ENCODE data around the gene GLCCI1. TPM values are rescaled to one million over a fixed set of nuclear protein-coding genes. Genes with fewer than 3 reads are reported as not detected.
"Not testable (repeated sequence)": the region's sequence is repeated elsewhere in the genome, so short reads cannot be mapped to it uniquely, and the experiment has no call there.

GLCCI1 gene
- total RNA-seq, 1 donor from 2014 or later = 4.4 TPM

DNA sequence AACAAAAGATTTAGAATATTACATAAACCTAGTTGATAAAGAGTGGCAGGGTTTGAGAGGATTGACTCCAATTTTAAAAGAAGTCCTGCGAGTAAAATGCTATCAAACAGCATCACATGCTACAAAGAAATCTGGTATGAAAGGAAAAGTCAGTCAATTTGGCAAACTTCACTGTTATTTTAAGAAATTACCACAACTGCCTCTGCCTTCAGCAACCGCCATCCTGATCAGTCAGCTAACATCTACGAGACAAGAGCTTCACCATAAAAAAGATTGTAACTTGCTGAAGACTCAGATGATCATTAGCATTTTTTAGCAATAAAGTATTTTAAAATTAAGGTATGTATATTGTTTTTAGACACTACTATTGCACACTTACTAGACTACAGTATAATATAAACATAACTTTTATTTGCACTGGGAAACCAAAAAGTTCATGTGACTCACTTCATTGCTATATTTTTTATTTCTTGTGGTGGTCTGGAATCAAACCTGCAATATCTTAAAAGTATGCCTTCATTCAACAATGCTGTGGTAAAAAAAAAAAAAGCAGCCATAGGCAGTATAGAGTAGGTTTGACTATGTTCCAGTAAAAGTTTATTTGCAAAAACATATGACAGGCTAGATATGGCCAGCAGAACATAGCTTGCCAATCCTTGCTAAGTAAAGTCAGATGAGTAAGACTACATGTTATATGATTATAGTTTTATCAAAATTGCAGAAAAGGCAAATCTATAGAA lies 74.4 kb downstream of the GLCCI1 start:
- no peak for ATAC-seq
- DNase-seq (ENCODE audit: low spot score) = no peak

- no peak for ATAC-seq
These were observed 76.3 kb downstream of the GLCCI1 start for GRCh38 chr7:8044761-8045430.

DNA sequence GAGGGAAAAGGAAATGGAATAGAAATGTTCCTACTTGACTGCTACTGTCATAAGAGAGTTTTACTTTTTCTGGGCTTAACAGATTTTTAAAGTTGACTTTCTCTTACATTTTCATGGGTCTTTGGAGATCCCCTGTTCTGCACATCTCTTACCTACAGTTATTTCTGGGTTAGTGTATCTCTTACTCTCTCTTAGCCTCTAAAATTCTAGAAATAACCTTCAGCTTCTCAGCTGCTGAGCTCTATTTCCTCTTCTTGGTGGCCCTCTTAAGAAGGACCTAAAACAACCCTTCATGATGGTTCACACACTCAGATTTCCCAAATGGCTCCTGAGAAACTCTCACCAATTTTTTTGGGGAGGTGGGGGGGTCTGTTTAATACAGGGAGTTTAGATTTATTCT lies 79.5 kb downstream of the GLCCI1 start:
- DNase-seq (ENCODE audit: low spot score); ATAC-seq: not testable (repeated sequence)

More at GRCh38 chr7:8044761-8045430, 76.3 kb downstream of the GLCCI1 start:
- no peak for DNase-seq (ENCODE audit: low spot score)

DNA sequence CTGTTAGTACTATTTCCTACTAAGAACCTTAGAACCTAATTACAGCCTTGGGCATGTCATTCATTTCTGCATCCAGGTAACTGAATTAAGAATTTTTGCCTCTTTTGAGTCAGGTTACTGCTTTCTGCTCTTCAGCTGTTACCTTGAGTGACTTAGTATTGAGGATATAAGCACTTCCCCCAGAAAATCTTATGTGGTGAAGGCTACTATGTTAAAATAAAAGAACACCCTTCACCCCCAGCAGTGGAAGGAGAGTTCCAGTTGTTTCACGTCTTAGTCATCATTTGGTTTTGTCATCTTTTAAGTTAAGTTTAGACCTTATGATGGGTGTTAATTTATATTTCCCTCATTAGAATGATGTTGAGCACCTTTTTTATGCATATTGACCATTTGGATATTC lies 82.8 kb downstream of the GLCCI1 start:
- DNase-seq (ENCODE audit: low spot score) = no peak
- ATAC-seq = no peak

GRCh38 chr7:8051998-8052397 lies 83.4 kb downstream of the GLCCI1 start:
- no peak for ATAC-seq
- no peak for DNase-seq (ENCODE audit: low spot score)

DNA sequence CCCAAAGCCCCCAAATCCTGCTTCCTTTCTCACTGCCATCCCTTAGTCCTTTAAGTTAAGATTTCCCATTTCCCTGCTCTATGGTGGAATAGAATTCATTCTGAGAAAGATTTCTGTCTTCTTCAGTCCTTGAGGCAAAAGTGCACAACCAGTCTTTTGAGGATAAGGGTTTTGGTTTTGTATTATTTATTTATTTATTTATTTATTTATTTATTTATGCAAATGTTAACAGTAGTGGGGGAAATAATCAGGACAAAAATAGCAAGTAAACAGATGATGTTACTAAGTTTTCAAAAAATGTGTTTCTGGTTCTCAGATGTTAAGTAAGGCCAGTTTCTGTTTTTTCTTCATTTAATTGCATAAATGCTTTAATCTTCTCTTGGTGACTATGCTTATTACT lies 84.2 kb downstream of the GLCCI1 start:
- no peak for DNase-seq (ENCODE audit: low spot score)
- ATAC-seq = no peak

DNA sequence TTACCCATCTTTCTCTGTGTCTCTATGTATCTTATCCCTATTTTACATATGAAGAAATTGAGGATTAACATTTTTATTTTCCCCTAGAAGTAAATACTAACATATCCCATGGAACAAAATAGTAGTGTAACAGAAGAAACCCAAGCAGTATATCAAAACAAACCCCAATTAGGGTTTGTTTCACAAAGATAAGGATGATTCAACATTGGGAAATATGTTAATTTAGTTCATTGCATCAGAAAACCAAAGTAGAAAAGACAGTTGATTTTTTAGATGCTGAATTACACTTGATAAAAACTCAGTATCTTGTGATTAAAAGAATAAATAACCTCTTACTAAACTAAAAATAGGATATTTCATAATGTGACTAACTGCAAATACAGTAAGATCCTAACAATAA lies 87.8 kb downstream of the GLCCI1 start:
- no peak for ATAC-seq
- no peak for DNase-seq (ENCODE audit: low spot score)

- no peak for ATAC-seq
- no peak for DNase-seq (ENCODE audit: low spot score)
These were observed 89.0 kb downstream of the GLCCI1 start for GRCh38 chr7:8057566-8057965.

- DNase-seq (ENCODE audit: low spot score) = no peak
- no peak for ATAC-seq
These were observed 89.7 kb downstream of the GLCCI1 start for GRCh38 chr7:8058322-8058721.

DNA sequence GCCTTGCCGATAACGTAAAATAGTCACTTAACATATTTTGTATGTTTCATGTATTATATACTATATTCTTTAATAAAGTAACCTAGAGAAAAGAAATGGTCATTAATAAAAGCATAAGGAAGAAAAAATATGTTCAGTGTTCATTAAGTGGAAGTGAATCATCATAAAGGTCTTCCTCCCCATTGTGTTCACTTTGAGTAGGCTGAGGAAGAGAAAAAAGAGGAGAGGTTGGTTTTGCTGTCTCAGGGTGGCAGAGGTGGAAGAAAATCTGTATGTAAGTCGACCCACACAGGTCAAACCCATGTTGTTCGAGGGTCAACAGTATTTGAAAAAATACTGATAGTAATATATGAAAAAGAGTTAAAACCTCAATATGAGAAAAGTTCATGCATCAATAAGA lies 90.3 kb downstream of the GLCCI1 start:
- ATAC-seq (no peak), DNase-seq (ENCODE audit: low spot score) (no peak)

- DNase-seq (ENCODE audit: low spot score) = no peak
- ATAC-seq = no peak
These were observed 91.6 kb downstream of the GLCCI1 start for GRCh38 chr7:8060241-8060640.

DNA sequence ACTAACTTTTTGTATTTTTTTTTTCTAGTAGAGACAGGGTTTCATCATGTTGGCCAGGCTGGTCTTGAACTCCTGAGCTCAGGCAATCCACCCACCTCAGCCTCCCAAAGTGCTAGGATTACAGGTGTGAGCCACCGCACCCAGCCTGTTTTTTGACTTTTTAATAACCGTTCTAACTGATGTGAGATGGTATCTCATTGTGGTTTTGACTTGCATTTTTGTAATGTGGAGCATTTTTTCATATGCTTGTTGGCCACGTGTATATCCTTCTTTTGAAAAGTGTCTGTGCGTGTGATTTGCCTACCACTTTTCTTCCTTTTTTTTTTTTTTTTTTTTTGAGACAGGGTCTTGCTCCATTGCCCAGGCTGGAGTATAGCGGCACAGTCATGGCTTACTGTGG lies 94.7 kb downstream of the GLCCI1 start:
- not testable (repeated sequence) for DNase-seq (ENCODE audit: low spot score)

DNA sequence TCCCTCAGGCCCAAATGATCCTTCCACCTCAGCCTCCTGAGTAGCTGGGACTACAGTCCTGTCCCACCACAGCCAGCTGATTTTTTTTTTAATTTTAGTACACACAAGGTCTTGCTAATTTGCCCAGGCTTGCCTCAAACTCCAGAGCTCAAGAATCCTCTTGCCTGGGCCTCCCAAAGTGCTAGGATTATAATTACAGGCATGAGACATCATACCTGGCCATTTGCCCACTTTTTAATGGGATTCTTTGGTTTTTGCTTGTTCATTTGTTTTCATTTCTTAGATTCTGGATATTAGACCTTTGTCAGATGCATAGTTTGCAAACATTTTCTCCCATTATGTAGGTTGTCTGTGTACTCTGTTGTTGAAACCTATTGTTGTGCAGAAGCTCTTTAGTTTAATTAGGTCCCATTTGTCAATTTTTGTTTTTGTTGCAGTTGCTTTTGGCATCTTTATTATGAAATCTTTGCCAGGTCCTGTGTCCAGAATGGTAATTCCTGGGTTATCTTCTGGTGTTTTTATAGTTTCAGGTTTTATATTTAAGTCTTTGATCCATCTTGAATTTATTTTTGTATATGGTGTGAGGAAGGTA lies 95.2 kb downstream of the GLCCI1 start:
- no peak for ATAC-seq
- DNase-seq (ENCODE audit: low spot score) = no peak

More for the DNA sequence above, 94.7 kb downstream of the GLCCI1 start:
- ATAC-seq = not testable (repeated sequence)

- no peak for ATAC-seq
- no peak for DNase-seq (ENCODE audit: low spot score)
These were observed 96.2 kb downstream of the GLCCI1 start for GRCh38 chr7:8064828-8065227.

GRCh38 chr7:8065356-8065813 lies 96.8 kb downstream of the GLCCI1 start:
- DNase-seq (ENCODE audit: low spot score) (no peak), ATAC-seq (no peak)

DNA sequence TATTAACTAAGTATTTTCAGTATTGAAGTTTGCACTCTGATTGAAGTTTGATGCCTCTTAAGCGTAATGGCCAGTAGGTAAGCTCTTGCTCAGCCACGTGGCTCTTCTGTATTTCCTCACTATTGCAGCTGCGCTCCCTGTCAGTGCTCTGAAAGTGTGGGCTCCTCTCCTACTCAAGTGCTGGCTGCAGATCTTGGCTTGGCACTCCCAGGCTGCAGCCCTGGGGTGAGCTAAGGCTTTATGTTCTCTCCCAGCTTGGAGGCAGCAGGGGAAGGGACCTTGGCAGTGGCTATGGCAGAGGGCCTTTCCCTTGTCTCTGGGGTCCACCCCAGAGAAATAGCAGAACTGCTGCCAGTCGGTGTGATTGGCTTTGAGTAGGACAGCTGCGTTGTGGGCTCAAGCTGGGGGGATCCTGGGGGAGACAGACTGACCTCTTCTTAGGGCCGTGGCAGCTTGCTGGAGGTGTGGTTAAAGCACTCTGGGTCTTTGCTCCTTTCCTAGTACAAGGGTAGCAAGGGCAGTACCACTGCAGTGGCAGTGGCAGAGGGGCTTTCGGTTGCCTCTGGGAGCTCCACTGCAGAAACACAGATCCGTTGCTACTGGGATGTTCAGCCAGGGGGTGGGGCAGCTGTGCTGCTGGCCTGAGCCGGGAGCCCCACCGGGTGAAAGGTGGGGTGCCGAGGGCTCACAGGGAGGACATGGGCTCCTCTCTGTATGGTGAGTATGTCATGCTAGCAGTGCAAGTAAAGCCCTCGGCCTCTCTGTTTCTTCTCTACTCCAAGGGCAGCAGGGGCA lies 100.5 kb downstream of the GLCCI1 start:
- DNase-seq (ENCODE audit: low spot score) = no peak
- ATAC-seq = no peak

GRCh38 chr7:8070451-8071180 lies 102.0 kb downstream of the GLCCI1 start:
- no peak for ATAC-seq
- no peak for DNase-seq (ENCODE audit: low spot score)

DNA sequence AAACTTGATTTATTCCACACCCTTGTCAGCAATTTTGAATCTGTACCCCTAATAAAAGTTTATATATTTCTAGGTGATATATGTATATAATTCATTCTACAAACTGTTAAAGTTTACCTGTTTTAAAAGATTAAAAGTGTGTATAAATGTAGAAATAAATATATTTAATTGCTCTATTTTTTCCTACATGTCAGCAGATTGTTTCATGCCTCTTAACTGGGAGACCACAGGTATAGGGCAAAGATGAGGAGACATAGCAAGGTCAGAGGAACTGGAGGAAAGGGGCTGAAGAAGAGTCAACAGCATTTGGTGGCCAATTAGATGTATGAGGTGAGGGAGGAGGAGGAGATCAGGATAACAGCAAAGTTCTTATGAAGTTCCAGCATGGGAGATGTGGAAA lies 109.8 kb downstream of the GLCCI1 start:
- ATAC-seq = no peak
- no peak for DNase-seq (ENCODE audit: low spot score)

- no peak for DNase-seq (ENCODE audit: low spot score)
These were observed 114.2 kb downstream of the GLCCI1 start for GRCh38 chr7:8082762-8083161.

DNA sequence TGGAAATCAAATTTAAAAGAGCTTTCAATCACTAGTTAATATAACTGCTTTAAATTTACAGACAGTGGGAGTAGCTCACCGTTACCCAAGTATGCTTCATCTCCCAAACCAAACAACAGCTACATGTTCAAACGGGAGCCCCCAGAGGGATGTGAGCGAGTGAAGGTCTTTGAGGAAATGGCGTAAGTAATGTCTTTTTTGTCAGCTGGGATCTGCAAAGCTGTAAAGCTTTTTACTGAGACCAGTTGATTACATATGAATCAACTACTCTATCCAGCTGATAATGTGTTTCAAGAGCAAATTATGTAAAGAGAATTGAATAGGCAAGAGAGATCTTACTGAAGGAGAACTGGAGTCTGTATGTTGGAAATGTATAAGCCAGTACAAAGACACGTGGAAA lies 116.2 kb downstream of the GLCCI1 start:
- no peak for ATAC-seq
- DNase-seq (ENCODE audit: low spot score) = no peak

More at GRCh38 chr7:8082762-8083161, 114.2 kb downstream of the GLCCI1 start:
- ATAC-seq = no peak

Measured in left lobe of liver (tissue), 2 donors.